ENCODE measurements around the gene PRKCH.

The PRKCH gene

DNA sequence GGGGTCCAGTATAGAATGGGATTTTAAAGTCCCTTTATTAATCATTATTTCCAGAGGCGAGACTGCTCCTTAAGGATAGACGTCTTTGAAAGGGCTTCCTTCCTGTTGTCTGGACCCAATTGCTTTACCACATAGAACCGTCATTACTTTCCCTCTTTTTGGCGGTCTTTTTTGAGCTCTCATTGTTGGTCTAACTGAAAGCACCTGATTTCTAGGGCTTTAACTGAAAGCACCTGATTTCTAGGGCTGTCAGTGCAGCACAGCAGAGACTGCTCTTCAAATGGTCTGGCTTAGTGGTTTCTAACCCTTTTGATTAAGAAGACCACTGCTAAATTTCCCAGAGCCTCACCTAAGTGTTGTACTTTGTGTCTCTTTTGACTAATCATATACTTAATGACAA lies 95.8 kb downstream of the PRKCH start:
- Histone ChIP-seq H3K36me3 (ENCODE audit: control insufficient read depth, insufficient read depth, low read length) (no peaks in the 10 kb centered on the region), H3K4me1 (ENCODE audit: control insufficient read depth, insufficient read depth, low read length) (no peaks in the 10 kb centered on the region), H3K4me3 (ENCODE audit: low read length) (no peak overlapping the region), H3K27ac (ENCODE audit: low read length) (no peak overlapping the region), H3K9me3 (ENCODE audit: control insufficient read depth, insufficient read depth, low read length) (no peaks in the 10 kb centered on the region), H3K27me3 (ENCODE audit: control insufficient read depth, insufficient read depth, low read length) (no peaks in the 10 kb centered on the region)
- no peak for DNase-seq (ENCODE audit: low read depth, low spot score)
- WGBS (ENCODE audit: insufficient coverage, insufficient read length): no CpG with 5 or more reads among the region's 4 CpGs

DNA sequence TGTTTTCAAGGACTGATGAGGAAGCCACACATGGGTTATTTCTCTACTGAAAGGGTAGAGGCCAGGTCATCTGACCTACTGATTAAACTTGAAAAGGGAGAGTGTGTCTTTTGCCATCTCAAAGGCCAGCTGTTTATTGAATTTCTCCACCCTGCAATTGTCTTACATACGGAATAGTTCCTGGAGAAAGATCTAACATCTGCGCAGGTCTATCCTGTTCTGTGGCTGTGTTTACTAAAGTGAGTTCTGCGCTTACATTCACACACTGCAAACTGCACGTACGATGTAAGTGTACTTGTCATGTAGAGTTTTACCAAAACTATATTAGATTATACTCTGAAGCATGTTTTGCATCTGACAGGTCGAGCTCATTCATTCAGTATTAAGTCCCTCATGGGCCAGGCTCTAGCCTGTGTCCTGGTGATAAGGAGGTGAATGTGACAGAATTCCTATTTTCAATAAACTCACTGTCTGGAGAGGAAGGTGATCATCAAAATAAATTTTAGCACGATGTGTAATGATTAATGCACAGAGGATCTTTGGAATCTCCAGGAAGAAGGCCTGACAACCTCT lies 96.6 kb downstream of the PRKCH start:
- no peaks in the 10 kb centered on the region for H3K4me1 ChIP-seq (ENCODE audit: control insufficient read depth, insufficient read depth, low read length)
- no peaks in the 10 kb centered on the region for H3K36me3 ChIP-seq (ENCODE audit: control insufficient read depth, insufficient read depth, low read length)
- DNase-seq (ENCODE audit: low read depth, low spot score): no peak
- no peaks in the 10 kb centered on the region for H3K27me3 ChIP-seq (ENCODE audit: control insufficient read depth, insufficient read depth, low read length)
- H3K4me3 ChIP-seq (ENCODE audit: low read length): no peak overlapping the region
- WGBS (ENCODE audit: insufficient coverage, insufficient read length): no CpG with 5 or more reads among the region's 7 CpGs
- no peaks in the 10 kb centered on the region for H3K9me3 ChIP-seq (ENCODE audit: control insufficient read depth, insufficient read depth, low read length)
- no peak overlapping the region for H3K27ac ChIP-seq (ENCODE audit: low read length)

DNA sequence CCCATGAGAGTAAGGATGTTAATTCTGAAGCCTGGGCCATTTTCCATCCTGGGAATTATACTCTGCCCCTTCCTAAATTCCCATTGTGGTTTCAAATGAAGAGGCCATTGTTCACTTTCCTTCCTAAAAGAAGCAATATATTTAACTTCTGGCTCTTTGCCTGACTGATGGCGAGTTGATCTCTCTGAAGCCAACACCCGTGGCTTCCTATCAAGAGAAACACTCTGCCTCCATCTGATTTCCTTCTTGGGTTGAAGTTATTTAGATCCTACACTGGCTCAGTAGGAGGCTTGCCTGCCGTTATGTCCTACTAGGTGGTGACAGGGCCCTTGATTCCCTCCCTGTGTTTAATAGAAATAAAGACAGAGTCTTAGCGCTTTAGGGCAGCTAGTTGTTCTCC lies 97.4 kb downstream of the PRKCH start:
- H3K27ac ChIP-seq (ENCODE audit: low read length): no peak overlapping the region
- WGBS (ENCODE audit: insufficient coverage, insufficient read length): no CpG with 5 or more reads among the region's 4 CpGs
- H3K27me3 ChIP-seq (ENCODE audit: control insufficient read depth, insufficient read depth, low read length): no peaks in the 10 kb centered on the region
- no peak for DNase-seq (ENCODE audit: low read depth, low spot score)
- no peaks in the 10 kb centered on the region for H3K36me3 ChIP-seq (ENCODE audit: control insufficient read depth, insufficient read depth, low read length)
- no peaks in the 10 kb centered on the region for H3K4me1 ChIP-seq (ENCODE audit: control insufficient read depth, insufficient read depth, low read length)
- no peak overlapping the region for H3K4me3 ChIP-seq (ENCODE audit: low read length)
- H3K9me3 ChIP-seq (ENCODE audit: control insufficient read depth, insufficient read depth, low read length): no peaks in the 10 kb centered on the region

DNA sequence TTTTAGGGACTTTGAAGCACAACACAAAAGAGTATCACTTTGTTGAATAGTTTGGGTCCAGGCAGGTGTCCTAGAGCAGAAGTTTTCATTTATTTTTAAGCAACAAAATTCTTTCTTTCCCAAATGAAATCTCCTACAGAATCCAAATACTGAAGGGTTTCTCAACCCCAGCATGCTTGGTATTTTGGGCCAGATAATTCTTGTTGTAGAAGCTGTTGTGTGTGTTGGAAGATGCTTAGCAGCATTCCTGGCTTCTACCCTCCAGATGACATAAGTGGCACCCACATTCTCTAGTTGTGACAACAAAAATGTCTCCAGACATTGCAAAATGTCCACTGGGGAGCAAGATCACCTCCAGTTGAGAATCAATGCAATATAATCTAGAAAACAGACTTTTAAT lies 97.8 kb downstream of the PRKCH start:
- H3K9me3 ChIP-seq (ENCODE audit: control insufficient read depth, insufficient read depth, low read length): no peaks in the 10 kb centered on the region
- no peak overlapping the region for H3K27ac ChIP-seq (ENCODE audit: low read length)
- DNase-seq (ENCODE audit: low read depth, low spot score): no peak
- no peak overlapping the region for H3K4me3 ChIP-seq (ENCODE audit: low read length)
- no peaks in the 10 kb centered on the region for H3K27me3 ChIP-seq (ENCODE audit: control insufficient read depth, insufficient read depth, low read length)
- no peaks in the 10 kb centered on the region for H3K4me1 ChIP-seq (ENCODE audit: control insufficient read depth, insufficient read depth, low read length)
- H3K36me3 ChIP-seq (ENCODE audit: control insufficient read depth, insufficient read depth, low read length): no peaks in the 10 kb centered on the region

DNA sequence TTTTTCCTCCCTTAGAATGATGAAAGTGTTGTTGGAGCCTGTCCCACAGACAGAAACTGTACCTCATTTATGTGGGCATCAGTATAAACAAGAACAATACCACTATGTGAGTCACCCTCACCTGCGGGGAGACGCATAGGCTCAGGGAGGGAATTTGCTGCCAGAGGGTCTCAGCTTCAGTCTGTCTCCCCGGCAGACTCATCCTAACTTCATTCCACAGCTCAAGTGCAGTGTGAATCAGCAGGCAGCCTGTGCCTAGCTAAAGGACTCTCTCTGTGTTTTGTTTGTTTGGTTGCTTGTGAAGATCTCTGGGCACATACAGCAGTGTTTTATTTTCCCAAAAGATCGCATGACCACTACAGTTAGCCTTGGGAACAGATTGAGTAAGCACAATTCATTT lies 98.9 kb downstream of the PRKCH start:
- DNase-seq (ENCODE audit: low read depth, low spot score): no peak
- H3K36me3 ChIP-seq (ENCODE audit: control insufficient read depth, insufficient read depth, low read length): no peaks in the 10 kb centered on the region
- H3K9me3 ChIP-seq (ENCODE audit: control insufficient read depth, insufficient read depth, low read length): peaks cover 2% of the 10 kb centered on the region; the same call in 1 of the 2 replicates
- no peak overlapping the region for H3K4me3 ChIP-seq (ENCODE audit: low read length)
- H3K4me1 ChIP-seq (ENCODE audit: control insufficient read depth, insufficient read depth, low read length): no peaks in the 10 kb centered on the region
- H3K27ac ChIP-seq (ENCODE audit: low read length): no peak overlapping the region
- no CpG with 5 or more reads among the region's 4 CpGs for WGBS (ENCODE audit: insufficient coverage, insufficient read length)
- H3K27me3 ChIP-seq (ENCODE audit: control insufficient read depth, insufficient read depth, low read length): no peaks in the 10 kb centered on the region

DNA sequence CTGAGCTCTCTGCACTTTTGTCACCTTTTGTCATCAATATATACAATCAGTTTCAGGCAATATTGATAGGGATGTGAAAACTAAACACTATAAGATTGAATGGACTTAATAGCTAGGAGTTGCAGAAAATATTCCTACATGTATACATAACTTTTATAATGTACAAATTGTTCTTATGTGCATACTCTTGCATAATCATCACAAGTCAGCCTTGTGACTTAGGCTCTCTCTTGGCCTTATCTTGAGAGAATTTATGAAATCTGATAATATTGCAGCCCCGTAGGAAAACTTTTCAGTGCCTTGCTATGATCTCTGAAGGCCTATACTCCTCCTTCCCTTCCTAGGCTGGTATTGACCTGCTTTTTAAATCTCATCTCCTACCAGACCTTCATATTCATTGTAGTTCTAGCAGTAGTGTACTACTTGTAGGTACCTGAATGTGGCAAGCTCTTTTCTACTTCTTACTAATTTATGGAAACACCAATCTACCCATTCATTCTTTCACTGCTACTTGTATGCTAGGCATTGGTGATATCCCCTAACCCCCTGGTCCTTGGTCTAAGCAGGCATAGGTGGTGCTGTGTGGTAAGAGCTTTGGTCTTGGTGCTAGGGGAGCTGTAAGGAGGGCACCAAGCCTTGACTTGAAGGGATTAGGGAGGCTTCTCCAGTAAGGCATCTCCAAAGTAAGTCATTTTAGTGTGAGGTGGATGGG lies 100.0 kb downstream of the PRKCH start:
- no peak overlapping the region for H3K4me3 ChIP-seq (ENCODE audit: low read length)
- H3K36me3 ChIP-seq (ENCODE audit: control insufficient read depth, insufficient read depth, low read length): no peaks in the 10 kb centered on the region
- H3K27me3 ChIP-seq (ENCODE audit: control insufficient read depth, insufficient read depth, low read length): no peaks in the 10 kb centered on the region
- no peaks in the 10 kb centered on the region for H3K4me1 ChIP-seq (ENCODE audit: control insufficient read depth, insufficient read depth, low read length)
- H3K9me3 ChIP-seq (ENCODE audit: control insufficient read depth, insufficient read depth, low read length): peaks cover 2% of the 10 kb centered on the region; the same call in 1 of the 2 replicates
- no peak for DNase-seq (ENCODE audit: low read depth, low spot score)
- H3K27ac ChIP-seq (ENCODE audit: low read length): no peak overlapping the region
- no CpG with 5 or more reads among the region's 1 CpG for WGBS (ENCODE audit: insufficient coverage, insufficient read length)

DNA sequence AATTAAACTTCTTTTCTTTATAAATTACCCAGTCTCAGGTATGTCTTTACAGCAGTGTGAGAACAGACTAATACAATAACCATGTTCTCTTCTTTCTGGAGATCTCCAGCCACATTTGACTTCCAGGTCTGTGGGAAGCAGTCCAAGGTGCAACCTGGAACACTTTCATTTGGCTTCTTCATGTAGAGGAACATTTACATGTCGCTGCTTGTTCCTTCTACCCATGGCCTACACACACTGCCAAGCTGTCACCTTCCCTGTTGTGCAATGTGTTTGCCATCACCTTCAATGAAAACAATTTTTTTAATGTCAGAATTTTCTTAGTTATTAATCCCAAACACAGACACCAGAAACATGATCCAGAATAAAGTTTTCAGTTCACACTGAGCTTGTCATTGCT lies 104.7 kb downstream of the PRKCH start:
- Histone ChIP-seq H3K27ac (ENCODE audit: low read length) (no peak overlapping the region), H3K4me3 (ENCODE audit: low read length) (no peak overlapping the region), H3K36me3 (ENCODE audit: control insufficient read depth, insufficient read depth, low read length) (no peaks in the 10 kb centered on the region), H3K4me1 (ENCODE audit: control insufficient read depth, insufficient read depth, low read length) (no peaks in the 10 kb centered on the region), H3K9me3 (ENCODE audit: control insufficient read depth, insufficient read depth, low read length) (peaks cover 2% of the 10 kb centered on the region; the same call in 1 of the 2 replicates), H3K27me3 (ENCODE audit: control insufficient read depth, insufficient read depth, low read length) (no peaks in the 10 kb centered on the region)
- whole genome bisulfite sequencing (ENCODE audit: insufficient coverage, insufficient read length): no CpG with 5 or more reads among the region's 1 CpG
- no peak for DNase-seq (ENCODE audit: low read depth, low spot score)

DNA sequence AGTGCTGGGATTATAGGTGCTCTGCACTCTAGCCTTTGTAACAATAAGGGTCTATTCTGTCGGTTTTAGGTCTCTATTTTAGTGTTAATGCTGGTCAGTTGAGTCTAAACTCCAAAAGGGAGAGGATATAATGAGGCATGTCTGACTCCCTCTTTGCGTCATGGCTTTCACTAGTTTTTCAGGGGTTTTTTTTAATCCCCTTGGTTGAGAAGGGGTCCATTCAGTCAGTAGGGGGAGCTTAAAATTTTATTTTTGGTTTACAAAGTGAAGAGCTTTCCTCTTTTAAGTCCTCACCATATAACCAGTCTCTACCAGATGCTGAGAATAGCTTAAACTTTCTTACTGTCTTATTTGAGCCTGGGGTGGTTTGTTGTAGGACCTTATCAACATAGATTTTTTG lies 106.9 kb downstream of the PRKCH start:
- no peaks in the 10 kb centered on the region for H3K4me1 ChIP-seq (ENCODE audit: control insufficient read depth, insufficient read depth, low read length)
- no peaks in the 10 kb centered on the region for H3K27me3 ChIP-seq (ENCODE audit: control insufficient read depth, insufficient read depth, low read length)
- no CpG with 5 or more reads among the region's 2 CpGs for WGBS (ENCODE audit: insufficient coverage, insufficient read length)
- no peaks in the 10 kb centered on the region for H3K36me3 ChIP-seq (ENCODE audit: control insufficient read depth, insufficient read depth, low read length)
- DNase-seq (ENCODE audit: low read depth, low spot score): no peak
- H3K27ac ChIP-seq (ENCODE audit: low read length): no peak overlapping the region
- peaks cover 2% of the 10 kb centered on the region; the same call in 1 of the 2 replicates for H3K9me3 ChIP-seq (ENCODE audit: control insufficient read depth, insufficient read depth, low read length)
- H3K4me3 ChIP-seq (ENCODE audit: low read length): no peak overlapping the region

DNA sequence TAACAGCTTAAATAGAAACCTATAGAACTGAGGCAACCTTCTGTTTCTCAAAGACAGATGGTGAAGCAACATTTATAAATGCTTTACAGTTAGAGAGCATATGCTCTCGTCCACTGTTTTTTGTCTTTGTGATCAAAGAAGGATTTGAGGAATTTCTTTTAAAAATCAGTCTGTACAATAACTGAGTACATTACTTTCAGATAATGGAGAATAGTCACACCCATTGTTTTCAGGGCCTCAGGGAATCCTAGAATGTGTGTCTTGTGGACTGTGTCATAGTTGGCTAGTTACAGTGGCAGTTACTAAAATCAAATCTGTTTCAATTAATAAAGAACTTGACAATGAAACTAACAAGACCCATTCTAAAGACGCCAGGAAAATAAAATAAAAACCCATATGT lies 107.9 kb downstream of the PRKCH start:
- no CpG with 5 or more reads among the region's 2 CpGs for WGBS (ENCODE audit: insufficient coverage, insufficient read length)
- no peak overlapping the region for H3K27ac ChIP-seq (ENCODE audit: low read length)
- no peaks in the 10 kb centered on the region for H3K27me3 ChIP-seq (ENCODE audit: control insufficient read depth, insufficient read depth, low read length)
- H3K4me3 ChIP-seq (ENCODE audit: low read length): no peak overlapping the region
- no peak for DNase-seq (ENCODE audit: low read depth, low spot score)
- H3K9me3 ChIP-seq (ENCODE audit: control insufficient read depth, insufficient read depth, low read length): peaks cover 2% of the 10 kb centered on the region; the same call in 1 of the 2 replicates
- H3K36me3 ChIP-seq (ENCODE audit: control insufficient read depth, insufficient read depth, low read length): no peaks in the 10 kb centered on the region
- H3K4me1 ChIP-seq (ENCODE audit: control insufficient read depth, insufficient read depth, low read length): no peaks in the 10 kb centered on the region

DNA sequence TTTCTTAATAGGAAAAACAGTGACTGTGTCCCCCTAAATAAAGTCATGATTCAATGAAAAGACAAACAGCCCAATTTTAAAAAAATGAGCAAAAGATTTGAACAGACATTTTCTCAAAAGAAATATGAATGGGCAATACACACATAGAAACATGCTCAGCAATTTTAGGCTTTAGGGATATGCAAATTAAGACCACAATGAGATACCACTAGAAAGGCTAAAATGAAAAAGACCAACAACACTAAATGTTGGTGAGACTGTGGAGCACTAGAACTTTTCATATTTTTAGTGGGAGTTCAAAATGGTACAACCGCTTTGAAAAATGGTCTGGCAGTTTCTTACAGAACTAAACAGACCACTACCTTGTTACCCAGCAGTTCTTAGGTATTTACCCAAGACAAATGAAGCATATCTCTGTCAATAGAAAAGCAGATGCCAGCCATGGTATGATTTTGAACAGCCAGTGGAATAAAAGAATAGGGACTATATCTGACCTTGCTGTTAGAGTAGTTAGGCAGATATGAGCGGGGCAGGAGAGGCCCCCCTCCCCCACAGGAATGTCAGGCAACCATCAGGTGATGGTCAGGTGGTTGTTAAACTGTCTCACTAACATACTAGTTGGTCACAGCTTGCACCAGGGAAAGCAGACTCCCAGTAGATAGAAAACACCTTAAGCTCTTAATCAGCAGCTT lies 108.8 kb downstream of the PRKCH start:
- no CpG with 5 or more reads among the region's 2 CpGs for WGBS (ENCODE audit: insufficient coverage, insufficient read length)
- no peaks in the 10 kb centered on the region for H3K4me1 ChIP-seq (ENCODE audit: control insufficient read depth, insufficient read depth, low read length)
- no peak for DNase-seq (ENCODE audit: low read depth, low spot score)
- no peak overlapping the region for H3K27ac ChIP-seq (ENCODE audit: low read length)
- H3K4me3 ChIP-seq (ENCODE audit: low read length): no peak overlapping the region
- no peaks in the 10 kb centered on the region for H3K9me3 ChIP-seq (ENCODE audit: control insufficient read depth, insufficient read depth, low read length)
- no peaks in the 10 kb centered on the region for H3K36me3 ChIP-seq (ENCODE audit: control insufficient read depth, insufficient read depth, low read length)
- H3K27me3 ChIP-seq (ENCODE audit: control insufficient read depth, insufficient read depth, low read length): no peaks in the 10 kb centered on the region
